Measurements from ENCODE around the gene MYO5B. TPM values are rescaled to one million over a fixed set of nuclear protein-coding genes. Genes with fewer than 3 reads are reported as not detected.

The MYO5B gene
- total RNA-seq, 1 experiment from 2014 or later: 56.7 TPM

DNA sequence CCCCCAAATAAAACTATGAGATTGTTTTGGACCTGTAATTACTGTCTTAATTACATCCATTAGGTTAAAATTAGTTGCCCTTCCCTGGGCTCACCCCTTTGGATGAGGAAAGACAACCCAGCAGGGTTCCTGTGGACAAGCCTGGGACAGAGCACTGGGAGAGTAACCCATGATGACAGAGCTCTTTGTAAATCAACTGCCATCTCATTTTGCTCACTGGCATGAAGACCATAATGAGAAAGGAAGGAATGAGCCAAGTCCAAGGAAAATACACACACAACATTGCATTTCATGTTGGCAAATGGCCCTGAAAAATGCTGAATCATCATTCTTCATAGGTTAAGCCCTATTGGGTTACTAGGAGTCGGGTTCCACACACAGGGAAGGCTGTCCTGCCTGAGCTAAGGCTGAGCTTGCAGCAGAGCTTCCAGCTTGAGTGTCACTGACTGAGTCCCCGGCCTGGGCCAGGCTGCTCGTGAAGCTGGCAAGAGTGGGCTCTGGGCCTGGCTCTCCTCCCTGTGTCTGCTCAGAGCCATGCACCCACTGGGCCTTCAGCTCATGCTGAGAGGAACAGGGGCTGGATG is 287.5 kb downstream of the MYO5B start:
- H3K4me1 Mint-ChIP-seq (ENCODE audit: low read depth, unreplicated experiment): no peaks in the 10 kb centered on the region
- no peaks in the 10 kb centered on the region for H3K9me3 Mint-ChIP-seq (ENCODE audit: low read depth, unreplicated experiment)
- H3K36me3 Mint-ChIP-seq (ENCODE audit: insufficient read depth, unreplicated experiment): peaks cover 27% of the 10 kb centered on the region
- TF ChIP-seq, protein P1, sequence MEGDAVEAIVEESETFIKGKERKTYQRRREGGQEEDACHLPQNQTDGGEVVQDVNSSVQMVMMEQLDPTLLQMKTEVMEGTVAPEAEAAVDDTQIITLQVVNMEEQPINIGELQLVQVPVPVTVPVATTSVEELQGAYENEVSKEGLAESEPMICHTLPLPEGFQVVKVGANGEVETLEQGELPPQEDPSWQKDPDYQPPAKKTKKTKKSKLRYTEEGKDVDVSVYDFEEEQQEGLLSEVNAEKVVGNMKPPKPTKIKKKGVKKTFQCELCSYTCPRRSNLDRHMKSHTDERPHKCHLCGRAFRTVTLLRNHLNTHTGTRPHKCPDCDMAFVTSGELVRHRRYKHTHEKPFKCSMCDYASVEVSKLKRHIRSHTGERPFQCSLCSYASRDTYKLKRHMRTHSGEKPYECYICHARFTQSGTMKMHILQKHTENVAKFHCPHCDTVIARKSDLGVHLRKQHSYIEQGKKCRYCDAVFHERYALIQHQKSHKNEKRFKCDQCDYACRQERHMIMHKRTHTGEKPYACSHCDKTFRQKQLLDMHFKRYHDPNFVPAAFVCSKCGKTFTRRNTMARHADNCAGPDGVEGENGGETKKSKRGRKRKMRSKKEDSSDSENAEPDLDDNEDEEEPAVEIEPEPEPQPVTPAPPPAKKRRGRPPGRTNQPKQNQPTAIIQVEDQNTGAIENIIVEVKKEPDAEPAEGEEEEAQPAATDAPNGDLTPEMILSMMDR (IDR thresholded peaks at IDR 0.05; ENCODE audit: unreplicated experiment): no peak
- CTCF ChIA-PET: interaction anchor here (0.5 kb wide), 1 partner anchor 443 kb away, joined by 3 read pairs; no protein-coding TSS in a partner anchor
- no peaks in the 10 kb centered on the region for H3K27me3 Mint-ChIP-seq (ENCODE audit: unreplicated experiment)
- DNase-seq: no peak
- intact Hi-C loops (cut with micrococcal nuclease; ENCODE audit: unreplicated experiment): no loop called here
- BruUV-seq (replicated peaks): no TSS peak
- H3K27ac Mint-ChIP-seq (ENCODE audit: unreplicated experiment): no peak overlapping the region
- no peak overlapping the region for H3K4me3 Mint-ChIP-seq (ENCODE audit: low read depth, unreplicated experiment)

- H3K9me3 Mint-ChIP-seq (ENCODE audit: low read depth, unreplicated experiment): no peaks in the 10 kb centered on the region
- no peak overlapping the region for H3K27ac Mint-ChIP-seq (ENCODE audit: unreplicated experiment)
- TF ChIP-seq, protein P1 (IDR thresholded peaks at IDR 0.05; ENCODE audit: unreplicated experiment): no peak
- no peak for DNase-seq
- peaks cover 27% of the 10 kb centered on the region for H3K36me3 Mint-ChIP-seq (ENCODE audit: insufficient read depth, unreplicated experiment)
- no peaks in the 10 kb centered on the region for H3K27me3 Mint-ChIP-seq (ENCODE audit: unreplicated experiment)
- H3K4me1 Mint-ChIP-seq (ENCODE audit: low read depth, unreplicated experiment): no peaks in the 10 kb centered on the region
- intact Hi-C loops (cut with micrococcal nuclease; ENCODE audit: unreplicated experiment): no loop called here
- no TSS peak for BruUV-seq (replicated peaks)
- H3K4me3 Mint-ChIP-seq (ENCODE audit: low read depth, unreplicated experiment): no peak overlapping the region
- CTCF ChIA-PET: no interaction called here
These were observed 289.2 kb downstream of the MYO5B start for GRCh38 chr18:49905771-49906170.

DNA sequence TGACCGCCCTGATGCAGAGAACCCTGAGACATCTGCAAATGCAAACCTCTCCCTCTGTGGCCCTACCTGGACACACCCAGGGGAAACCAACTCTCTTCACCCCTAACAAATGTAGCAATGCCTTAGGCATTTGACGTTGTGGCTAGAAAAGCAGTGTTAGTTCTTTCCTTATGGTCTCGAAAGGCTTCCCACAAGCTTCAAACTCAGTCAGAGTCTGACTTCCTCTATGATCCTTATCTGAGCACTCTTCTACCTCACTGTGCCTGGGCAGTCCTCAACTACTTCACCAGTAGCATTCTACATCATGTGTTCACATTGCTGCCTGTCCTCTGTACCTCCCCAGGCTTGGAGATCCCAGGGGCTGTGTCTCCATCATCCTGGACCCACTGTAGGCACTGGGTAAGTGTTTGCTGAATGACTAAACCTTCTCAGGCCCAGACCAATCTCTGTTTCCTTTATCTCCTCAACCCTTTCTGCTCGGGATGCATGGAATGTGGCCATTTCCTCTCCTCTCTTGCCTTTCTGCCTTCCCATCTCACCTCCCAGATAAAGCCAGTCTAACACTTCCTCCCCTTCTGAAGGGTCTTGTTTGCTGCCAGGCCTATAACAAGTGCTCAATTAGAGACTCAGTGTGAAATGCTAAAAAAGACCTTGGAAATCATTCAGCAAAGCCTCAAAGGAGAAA is 289.9 kb downstream of the MYO5B start:
- H3K27ac Mint-ChIP-seq (ENCODE audit: unreplicated experiment): no peak overlapping the region

DNA sequence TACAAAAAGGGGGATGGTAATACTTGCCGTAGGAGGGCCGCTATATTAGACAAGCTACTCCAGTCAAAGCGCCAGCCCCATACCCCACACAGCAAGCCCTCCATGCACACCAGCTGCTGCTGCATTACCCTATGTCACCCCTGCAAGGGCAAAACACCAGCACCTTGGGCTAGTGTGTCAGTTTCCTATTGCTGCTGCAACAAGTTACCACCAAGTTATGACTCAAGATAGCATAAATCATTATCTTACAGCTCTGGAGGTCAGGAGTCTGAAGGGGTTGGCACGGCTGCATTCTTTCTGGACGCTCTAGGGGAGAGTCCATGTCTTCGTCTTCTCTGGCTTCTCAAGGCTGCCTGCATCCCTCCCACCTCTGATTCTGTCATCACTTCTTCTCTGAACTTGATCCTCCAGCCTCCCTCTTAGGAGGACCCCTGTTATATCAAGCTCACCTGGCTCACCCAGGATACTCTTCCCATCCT is 293.0 kb downstream of the MYO5B start:
- TF ChIP-seq, protein P1 (IDR thresholded peaks at IDR 0.05; ENCODE audit: unreplicated experiment): no peak
- Mint-ChIP-seq H3K27me3 (ENCODE audit: unreplicated experiment) (no peaks in the 10 kb centered on the region), H3K4me1 (ENCODE audit: low read depth, unreplicated experiment) (no peaks in the 10 kb centered on the region), H3K9me3 (ENCODE audit: low read depth, unreplicated experiment) (no peaks in the 10 kb centered on the region), H3K27ac (ENCODE audit: unreplicated experiment) (no peak overlapping the region), H3K36me3 (ENCODE audit: insufficient read depth, unreplicated experiment) (peaks cover 12% of the 10 kb centered on the region), H3K4me3 (ENCODE audit: low read depth, unreplicated experiment) (no peak overlapping the region)
- no TSS peak for BruUV-seq (replicated peaks)
- no peak for DNase-seq
- intact Hi-C loops (cut with micrococcal nuclease; ENCODE audit: unreplicated experiment): no loop called here
- CTCF ChIA-PET: interaction anchor here (0.6 kb wide), 2 partner anchors 42 to 43 kb away, joined by 3 read pairs; no protein-coding TSS in a partner anchor

More for the DNA sequence above, 289.9 kb downstream of the MYO5B start:
- Mint-ChIP-seq H3K36me3 (ENCODE audit: insufficient read depth, unreplicated experiment) (peaks cover 27% of the 10 kb centered on the region), H3K4me3 (ENCODE audit: low read depth, unreplicated experiment) (no peak overlapping the region), H3K9me3 (ENCODE audit: low read depth, unreplicated experiment) (no peaks in the 10 kb centered on the region), H3K4me1 (ENCODE audit: low read depth, unreplicated experiment) (no peaks in the 10 kb centered on the region), H3K27me3 (ENCODE audit: unreplicated experiment) (no peaks in the 10 kb centered on the region)
- no TSS peak for BruUV-seq (replicated peaks)
- intact Hi-C loops (cut with micrococcal nuclease; ENCODE audit: unreplicated experiment): no loop called here
- TF ChIP-seq, protein P1 (IDR thresholded peaks at IDR 0.05; ENCODE audit: unreplicated experiment): no peak
- DNase-seq: no peak
- CTCF ChIA-PET: no interaction called here
